Hepatocyte (in vitro differentiated cells): ENCODE data around the gene LDLR.
"Not testable (repeated sequence)": the region's sequence is repeated elsewhere in the genome, so short reads cannot be mapped to it uniquely, and the experiment has no call there.

Experiments used
- CTCF ChIP-seq: fragments of 200-600 bp; sonication (generic); IDR thresholded peaks from 2 replicates; pipeline ENCODE4 v1.5.1; 2016; ENCODE audit warnings: antibody characterized with exemption, mild to moderate bottlenecking; ENCODE audit not compliant: poor library complexity
- EZH2phosphoT487 ChIP-seq: fragments of 200-600 bp; sonication (generic); IDR thresholded peaks from one replicate; pipeline ENCODE4 v1.6.1; 2018; ENCODE audit warnings: antibody characterized with exemption, mild to moderate bottlenecking, low read depth, moderate library complexity; ENCODE audit not compliant: unreplicated experiment, severe bottlenecking

- TF ChIP-seq CTCF, EZH2phosphoT487: not testable (repeated sequence)
Observed at GRCh38 chr19:11124157-11124556, 34.9 kb downstream of the LDLR start.
